WTC11 (cell line): ENCODE results near the gene ZNF579. TPM values are rescaled to one million over a fixed set of nuclear protein-coding genes. Genes with fewer than 3 reads are reported as not detected.

ENCODE experiments used
- ATAC-seq: fragments of 200-7000 bp; cut with Tn5 transposase; 2 replicates; pipeline ENCODE4 v1.10.0; 2021; ENCODE audit warnings: mild to moderate bottlenecking, moderate library complexity
- CTCF ChIA-PET: fragments of 300-600 bp; sonication (Branson Sonifier 250); formaldehyde crosslinking; loops from one replicate; lab custom pipeline; 2021; ENCODE audit warnings: antibody characterized with exemption; lab: Charles Lee
- POLR2A ChIA-PET: fragments of 350-600 bp; sonication (Branson Sonifier 250); formaldehyde crosslinking; loops from one replicate; lab custom pipeline; 2021; ENCODE audit warnings: antibody characterized with exemption; lab: Charles Lee
- DNase-seq: peaks from one replicate; pipeline ENCODE4 v3.0.0; 2021; ENCODE audit warnings: low spot score
- H3K27ac Mint-ChIP-seq: 2 replicates; pipeline ENCODE4 v1.8.0; 2021; ENCODE audit warnings: mixed read lengths
- H3K27me3 Mint-ChIP-seq: 2 replicates; pipeline ENCODE4 v1.8.0; 2021; ENCODE audit warnings: low read depth, mild to moderate bottlenecking, moderate library complexity, mixed read lengths
- H3K36me3 Mint-ChIP-seq: 2 replicates; pipeline ENCODE4 v1.8.0; 2021; ENCODE audit warnings: mixed read lengths
- H3K4me1 Mint-ChIP-seq: 2 replicates; pipeline ENCODE4 v1.8.0; 2022; ENCODE audit warnings: mixed read lengths
- H3K4me3 Mint-ChIP-seq: 2 replicates; pipeline ENCODE4 v1.8.0; 2021; ENCODE audit warnings: mild to moderate bottlenecking, moderate library complexity, mixed read lengths
- H3K9me3 Mint-ChIP-seq: 2 replicates; pipeline ENCODE4 v1.8.0; 2021; ENCODE audit warnings: mixed read lengths
- ATF2 ChIP-seq: sonication (generic); formaldehyde crosslinking; IDR thresholded peaks from 2 replicates; pipeline ENCODE4 v1.8.1; 2022; ENCODE audit warnings: low read depth, missing genetic modification reagents, borderline replicate concordance
- EMX1 ChIP-seq: fragments of 250-450 bp; sonication (Bioruptor Pico); IDR thresholded peaks from 2 replicates; pipeline ENCODE4 v1.8.0; 2021; ENCODE audit warnings: mild to moderate bottlenecking
- ERG ChIP-seq: fragments of 250-450 bp; sonication (Bioruptor Pico); IDR thresholded peaks from 2 replicates; pipeline ENCODE4 v1.8.0; 2021; ENCODE audit warnings: mild to moderate bottlenecking
- ESRRA ChIP-seq: sonication (generic); formaldehyde crosslinking; IDR thresholded peaks from 2 replicates; pipeline ENCODE4 v1.8.1; 2022; ENCODE audit warnings: mild to moderate bottlenecking, missing genetic modification reagents, borderline replicate concordance
- FOXP1 ChIP-seq: sonication (generic); formaldehyde crosslinking; IDR thresholded peaks from 2 replicates; pipeline ENCODE4 v1.8.0; 2022; ENCODE audit warnings: missing genetic modification reagents, mild to moderate bottlenecking, moderate library complexity, borderline replicate concordance
- FOXP4 ChIP-seq: sonication (generic); formaldehyde crosslinking; IDR thresholded peaks from 2 replicates; pipeline ENCODE4 v1.8.0; 2022; ENCODE audit warnings: mild to moderate bottlenecking, missing genetic modification reagents
- GABPB1 ChIP-seq: sonication (generic); formaldehyde crosslinking; IDR thresholded peaks from 2 replicates; pipeline ENCODE4 v1.8.1; 2023; ENCODE audit warnings: mild to moderate bottlenecking, missing genetic modification reagents
- JUN ChIP-seq: sonication (generic); formaldehyde crosslinking; IDR thresholded peaks from 2 replicates; pipeline ENCODE4 v1.8.0; 2023; ENCODE audit warnings: mild to moderate bottlenecking, missing genetic modification reagents
- MXD4 ChIP-seq: fragments of 250-450 bp; sonication (Bioruptor Pico); IDR thresholded peaks from 2 replicates; pipeline ENCODE4 v1.8.0; 2021; ENCODE audit warnings: mild to moderate bottlenecking, moderate library complexity, borderline replicate concordance
- MYBL2 ChIP-seq: sonication (generic); formaldehyde crosslinking; IDR thresholded peaks from 2 replicates; pipeline ENCODE4 v1.8.1; 2023; ENCODE audit warnings: mild to moderate bottlenecking, moderate library complexity, missing genetic modification reagents
- NR2C2 ChIP-seq: sonication (generic); formaldehyde crosslinking; IDR thresholded peaks from 2 replicates; pipeline ENCODE4 v1.8.0; 2022; ENCODE audit warnings: mild to moderate bottlenecking, missing genetic modification reagents
- PRDM15 ChIP-seq: sonication (generic); formaldehyde crosslinking; IDR thresholded peaks from 2 replicates; pipeline ENCODE4 v1.8.0; 2022; ENCODE audit warnings: missing genetic modification reagents
- PRRX2 ChIP-seq: fragments of 250-450 bp; sonication (Bioruptor Pico); IDR thresholded peaks from 2 replicates; pipeline ENCODE4 v1.8.0; 2021; ENCODE audit warnings: mild to moderate bottlenecking
- RORB ChIP-seq: fragments of 250-450 bp; sonication (Bioruptor Pico); IDR thresholded peaks from 2 replicates; pipeline ENCODE4 v1.9.0; 2021; ENCODE audit warnings: mild to moderate bottlenecking
- SOX15 ChIP-seq: fragments of 250-450 bp; sonication (Bioruptor Pico); IDR thresholded peaks from 2 replicates; pipeline ENCODE4 v1.9.0; 2021; ENCODE audit warnings: mild to moderate bottlenecking
- TP53 ChIP-seq: sonication (generic); formaldehyde crosslinking; IDR thresholded peaks from 2 replicates; pipeline ENCODE4 v1.8.1; 2023; ENCODE audit warnings: mild to moderate bottlenecking, missing genetic modification reagents
- ZBTB21 ChIP-seq: sonication (generic); formaldehyde crosslinking; IDR thresholded peaks from 2 replicates; pipeline ENCODE4 v1.8.1; 2023; ENCODE audit warnings: mild to moderate bottlenecking, missing genetic modification reagents, borderline replicate concordance
- ZNF121 ChIP-seq: sonication (generic); formaldehyde crosslinking; IDR thresholded peaks from 2 replicates; pipeline ENCODE4 v1.8.0; 2023; ENCODE audit warnings: missing genetic modification reagents
- ZNF396 ChIP-seq: fragments of 250-450 bp; sonication (Bioruptor Pico); IDR thresholded peaks from 2 replicates; pipeline ENCODE4 v1.8.0; 2021; ENCODE audit warnings: mild to moderate bottlenecking, moderate library complexity, borderline replicate concordance
- ZNF512 ChIP-seq: sonication (generic); formaldehyde crosslinking; IDR thresholded peaks from 2 replicates; pipeline ENCODE4 v1.8.1; 2022; ENCODE audit warnings: missing genetic modification reagents, borderline replicate concordance
- ZNF671 ChIP-seq: fragments of 250-450 bp; sonication (Bioruptor Pico); IDR thresholded peaks from 2 replicates; pipeline ENCODE4 v1.8.0; 2021; ENCODE audit warnings: mild to moderate bottlenecking
- total RNA-seq: library from RNA; stranded (reverse); gene quantifications from 3 replicates; pipeline ENCODE4 v1.2.3, GENCODE V29; 2021
- TF ChIP-seq, protein P1 (sequence below): fragments of 250-450 bp; sonication (Bioruptor Pico); IDR thresholded peaks from 2 replicates; pipeline ENCODE4 v1.9.0; 2021; ENCODE audit warnings: mild to moderate bottlenecking
- TF ChIP-seq, protein P2 (sequence below): sonication (generic); formaldehyde crosslinking; IDR thresholded peaks from 2 replicates; pipeline ENCODE4 v1.8.1; 2023; ENCODE audit warnings: mild to moderate bottlenecking, missing genetic modification reagents, moderate library complexity

Gene ZNF579
- total RNA-seq, 1 experiment from 2014 or later: 30.0 TPM

GRCh38 chr19:55544776-55545439 lies 35.7 kb downstream of the ZNF579 start (continued):
- TF ChIP-seq FOXP4 (CRISPR knock-in tag) (no peak), ZBTB21 (no peak), ZNF396 (CRISPR knock-in tag) (no peak), ZNF121 (CRISPR knock-in tag) (no peak), PRDM15 (CRISPR knock-in tag) (no peak), ZNF512 (CRISPR knock-in tag) (no peak), FOXP1 (CRISPR knock-in tag) (no peak), GABPB1 (CRISPR knock-in tag) (no peak), ATF2 (CRISPR knock-in tag) (no peak), RORB (CRISPR knock-in tag) (no peak)
- TF ChIP-seq, protein P1, sequence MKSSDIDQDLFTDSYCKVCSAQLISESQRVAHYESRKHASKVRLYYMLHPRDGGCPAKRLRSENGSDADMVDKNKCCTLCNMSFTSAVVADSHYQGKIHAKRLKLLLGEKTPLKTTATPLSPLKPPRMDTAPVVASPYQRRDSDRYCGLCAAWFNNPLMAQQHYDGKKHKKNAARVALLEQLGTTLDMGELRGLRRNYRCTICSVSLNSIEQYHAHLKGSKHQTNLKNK: no peak

DNA sequence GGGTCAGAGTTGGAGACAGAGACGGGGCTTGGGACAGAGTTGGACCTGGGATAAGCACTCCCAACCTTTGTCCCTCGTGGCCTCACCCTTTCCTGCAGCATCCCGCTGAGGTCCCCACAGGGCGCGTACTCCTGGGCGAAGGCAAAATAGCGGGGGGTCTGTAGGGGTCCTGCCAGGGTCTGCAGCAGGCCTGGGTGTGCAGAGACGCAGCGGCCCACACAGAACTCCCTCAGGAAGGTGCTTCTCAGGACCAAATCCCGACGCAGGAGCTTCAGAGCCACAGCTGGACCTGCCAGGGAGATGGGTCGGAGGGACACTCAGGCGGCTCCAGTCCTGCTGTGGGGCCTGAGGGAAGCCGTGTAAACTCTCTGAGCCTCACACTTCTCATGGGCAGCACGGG lies 36.6 kb downstream of the ZNF579 start:
- DNase-seq (no peak), ATAC-seq (no peak)
- Mint-ChIP-seq H3K4me3 (no peak overlapping the region), H3K27me3 (peaks cover 7% of the 10 kb centered on the region), H3K27ac (no peak overlapping the region), H3K4me1 (peaks cover 27% of the 10 kb centered on the region), H3K9me3 (peaks cover 14% of the 10 kb centered on the region), H3K36me3 (no peaks in the 10 kb centered on the region)
- ChIA-PET CTCF (no interaction called here), POLR2A (interaction anchor here (0.6 kb wide), 1 partner anchor 88 kb away, joined by 3 read pairs; no protein-coding TSS in a partner anchor)
- no peak for TF ChIP-seq ESRRA
- no peak for TF ChIP-seq TP53 (CRISPR knock-in tag)
- TF ChIP-seq, protein P2, sequence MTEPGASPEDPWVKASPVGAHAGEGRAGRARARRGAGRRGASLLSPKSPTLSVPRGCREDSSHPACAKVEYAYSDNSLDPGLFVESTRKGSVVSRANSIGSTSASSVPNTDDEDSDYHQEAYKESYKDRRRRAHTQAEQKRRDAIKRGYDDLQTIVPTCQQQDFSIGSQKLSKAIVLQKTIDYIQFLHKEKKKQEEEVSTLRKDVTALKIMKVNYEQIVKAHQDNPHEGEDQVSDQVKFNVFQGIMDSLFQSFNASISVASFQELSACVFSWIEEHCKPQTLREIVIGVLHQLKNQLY (CRISPR knock-in tag): no peak
- TF ChIP-seq EMX1: no peak
- no peak for TF ChIP-seq PRRX2
- no peak for TF ChIP-seq SOX15 (CRISPR knock-in tag)
- no peak for TF ChIP-seq MXD4
- no peak for TF ChIP-seq ZNF396 (CRISPR knock-in tag)
- TF ChIP-seq JUN (CRISPR knock-in tag): no peak
- TF ChIP-seq ERG: no peak
- TF ChIP-seq ZNF121 (CRISPR knock-in tag): no peak
- TF ChIP-seq ZNF671 (CRISPR knock-in tag): no peak
- no peak for TF ChIP-seq MYBL2
- TF ChIP-seq NR2C2: no peak
